VCaP (cell line): ENCODE results near the gene SH3PXD2A.

Experiments
- H3K27ac ChIP-seq: fragments of 450-650 bp; 2 replicates; pipeline ENCODE4 v1.5.1; 2017
- TF ChIP-seq, protein P1 (sequence below): fragments of 450-650 bp; conservative IDR thresholded peaks from 2 replicates; pipeline ENCODE4 v1.5.1; 2017; ENCODE audit warnings: mild to moderate bottlenecking, moderate library complexity

SH3PXD2A gene

DNA sequence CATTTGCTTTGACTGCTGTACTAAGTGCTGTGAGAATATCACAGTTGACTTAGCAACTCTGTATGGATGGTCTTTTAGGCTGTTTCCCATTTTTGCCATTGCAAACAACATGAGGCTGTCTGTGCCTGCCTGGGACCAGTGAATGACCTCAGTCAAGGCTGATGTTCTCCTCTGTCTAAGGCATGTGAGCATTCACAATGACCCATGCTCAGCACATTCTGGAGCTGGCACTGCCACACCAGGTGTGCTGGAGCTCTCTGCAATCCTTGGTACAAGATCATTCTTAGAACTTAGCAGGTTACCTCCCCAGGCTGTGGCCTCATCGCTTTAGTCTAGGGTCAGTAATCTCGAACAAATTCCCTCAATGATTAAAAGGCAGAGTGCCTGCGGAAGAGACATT, 61.9 kb downstream of the SH3PXD2A start:
- peak overlapping the region; percentile 97 for H3K27ac ChIP-seq
- TF ChIP-seq, protein P1, sequence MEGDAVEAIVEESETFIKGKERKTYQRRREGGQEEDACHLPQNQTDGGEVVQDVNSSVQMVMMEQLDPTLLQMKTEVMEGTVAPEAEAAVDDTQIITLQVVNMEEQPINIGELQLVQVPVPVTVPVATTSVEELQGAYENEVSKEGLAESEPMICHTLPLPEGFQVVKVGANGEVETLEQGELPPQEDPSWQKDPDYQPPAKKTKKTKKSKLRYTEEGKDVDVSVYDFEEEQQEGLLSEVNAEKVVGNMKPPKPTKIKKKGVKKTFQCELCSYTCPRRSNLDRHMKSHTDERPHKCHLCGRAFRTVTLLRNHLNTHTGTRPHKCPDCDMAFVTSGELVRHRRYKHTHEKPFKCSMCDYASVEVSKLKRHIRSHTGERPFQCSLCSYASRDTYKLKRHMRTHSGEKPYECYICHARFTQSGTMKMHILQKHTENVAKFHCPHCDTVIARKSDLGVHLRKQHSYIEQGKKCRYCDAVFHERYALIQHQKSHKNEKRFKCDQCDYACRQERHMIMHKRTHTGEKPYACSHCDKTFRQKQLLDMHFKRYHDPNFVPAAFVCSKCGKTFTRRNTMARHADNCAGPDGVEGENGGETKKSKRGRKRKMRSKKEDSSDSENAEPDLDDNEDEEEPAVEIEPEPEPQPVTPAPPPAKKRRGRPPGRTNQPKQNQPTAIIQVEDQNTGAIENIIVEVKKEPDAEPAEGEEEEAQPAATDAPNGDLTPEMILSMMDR = no peak

DNA sequence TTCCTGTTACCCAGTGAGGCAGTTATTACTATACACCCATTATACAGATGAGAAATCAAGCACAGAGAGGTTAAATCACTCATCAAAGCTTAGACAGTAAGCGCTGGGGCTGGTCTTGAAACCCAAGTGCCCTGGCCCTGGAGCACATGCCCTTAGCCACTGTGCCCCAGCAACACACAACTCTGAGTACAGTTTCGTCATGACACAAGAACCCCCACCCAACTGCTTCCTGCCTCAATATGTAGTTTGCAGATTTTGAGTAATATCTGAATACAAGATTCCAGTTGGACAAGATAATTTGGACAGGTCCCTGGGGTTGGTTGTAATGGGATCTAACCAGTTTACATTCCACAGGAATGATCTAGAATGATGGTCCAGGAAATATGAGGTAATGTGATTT, 62.8 kb downstream of the SH3PXD2A start:
- TF ChIP-seq, protein P1 = no peak
- H3K27ac ChIP-seq = peak overlapping the region; percentile 97

DNA sequence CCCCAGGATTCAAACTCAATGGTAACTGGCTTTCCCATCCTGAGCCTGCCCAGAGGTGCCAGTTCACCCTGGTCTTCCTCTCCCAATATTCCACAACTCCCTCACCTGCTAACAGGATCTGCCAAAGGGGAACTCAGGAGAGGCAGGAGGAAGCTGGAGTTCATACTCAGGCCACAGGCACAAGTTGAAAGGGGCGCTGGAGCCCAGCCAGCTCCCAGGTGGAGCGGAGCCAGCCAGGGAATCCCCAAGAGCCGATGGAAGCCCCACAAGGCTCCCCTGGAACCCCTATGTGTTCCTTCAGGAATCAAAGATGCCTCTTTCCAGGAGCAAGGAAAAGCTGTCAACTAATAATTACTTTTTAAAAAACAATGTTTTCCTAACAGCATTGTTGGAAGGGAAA, 63.5 kb downstream of the SH3PXD2A start:
- H3K27ac ChIP-seq = peak overlapping the region; percentile 97
- TF ChIP-seq, protein P1 = no peak

DNA sequence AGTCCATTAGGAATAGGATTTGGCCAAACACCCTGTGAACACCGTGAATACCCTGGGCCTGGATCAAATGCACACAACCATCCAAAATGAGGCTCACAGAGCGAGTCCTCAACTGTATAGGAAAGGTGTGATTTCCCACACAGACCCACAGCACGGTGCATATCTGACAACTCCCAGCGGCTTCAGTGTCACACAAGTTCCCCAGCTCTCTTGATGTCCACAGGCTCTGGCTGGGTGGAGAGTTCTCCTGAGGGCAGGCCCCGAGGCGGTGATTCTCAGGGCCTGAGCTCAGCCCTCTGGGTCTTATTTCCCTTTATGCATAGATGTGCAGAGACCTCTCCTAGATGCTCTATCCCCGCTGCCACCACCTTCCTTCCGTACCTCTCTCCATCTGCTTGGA, 64.1 kb downstream of the SH3PXD2A start:
- H3K27ac ChIP-seq = peak overlapping the region; percentile 97
- TF ChIP-seq, protein P1 = no peak

DNA sequence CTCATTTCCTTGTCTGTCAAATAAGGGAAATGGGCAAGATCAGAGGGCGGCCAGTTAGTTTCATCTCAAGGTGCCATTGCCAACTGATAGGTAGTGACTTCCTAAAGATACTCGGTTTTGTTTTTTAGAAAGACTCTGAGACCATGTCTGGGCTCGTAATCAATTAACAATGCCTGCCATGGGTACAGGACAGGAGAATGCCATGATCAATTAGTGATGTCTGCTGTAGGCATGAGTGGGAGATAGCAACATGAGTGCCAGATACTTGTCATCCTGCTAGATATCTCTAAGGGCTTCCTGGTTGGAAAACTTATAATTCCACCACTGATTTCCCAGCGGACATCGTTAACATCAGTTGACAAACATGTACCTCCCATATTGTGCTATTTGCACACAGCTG, 64.8 kb downstream of the SH3PXD2A start:
- TF ChIP-seq, protein P1 = no peak
- peak overlapping the region; percentile 97; the same call in 1 of the 2 replicates for H3K27ac ChIP-seq

DNA sequence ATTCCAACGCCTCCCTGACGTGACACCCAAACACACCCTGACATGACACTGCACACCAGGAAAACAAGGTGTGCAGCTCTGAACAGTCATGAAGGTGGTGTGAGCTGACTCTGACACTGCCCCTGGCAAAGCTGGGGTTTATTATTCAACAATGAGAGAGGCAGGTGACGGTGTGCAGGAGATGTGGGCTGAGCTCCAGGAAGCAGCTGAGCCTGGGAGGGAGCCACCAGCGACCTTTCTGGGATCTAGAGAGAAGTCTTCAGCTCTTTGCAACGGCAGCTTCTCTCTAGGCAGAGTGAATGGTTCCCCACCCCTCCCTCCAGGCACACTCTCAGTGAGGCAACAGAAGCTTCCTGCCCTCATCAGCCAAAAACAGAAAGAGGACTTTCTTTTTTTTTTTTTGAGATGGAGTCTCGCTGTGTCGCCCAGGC, 65.6 kb downstream of the SH3PXD2A start:
- H3K27ac ChIP-seq = no peak overlapping the region; the same call in 1 of the 2 replicates

DNA sequence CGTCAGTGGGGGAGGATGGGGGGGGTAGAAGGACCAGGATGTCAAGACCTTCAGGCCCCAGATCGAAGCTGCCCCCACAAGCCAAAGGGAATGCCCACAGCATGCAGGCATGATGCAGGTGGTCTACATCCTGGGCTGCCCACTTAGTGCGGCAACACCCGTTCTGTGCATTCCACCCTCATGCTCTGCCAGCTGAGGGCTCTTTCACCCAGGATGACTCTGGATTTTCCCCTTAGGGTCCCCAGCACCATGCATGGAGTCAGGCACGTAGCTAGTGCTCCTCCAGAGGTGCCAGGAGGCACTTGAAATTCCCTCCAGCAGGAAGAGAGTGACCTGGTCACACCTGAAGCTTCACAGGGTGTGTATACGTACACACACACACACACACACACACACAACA, 66.2 kb downstream of the SH3PXD2A start:
- H3K27ac ChIP-seq = no peak overlapping the region; the same call in 1 of the 2 replicates
- TF ChIP-seq, protein P1 = no peak

More for the DNA sequence above, 65.6 kb downstream of the SH3PXD2A start:
- TF ChIP-seq, protein P1 = no peak

DNA sequence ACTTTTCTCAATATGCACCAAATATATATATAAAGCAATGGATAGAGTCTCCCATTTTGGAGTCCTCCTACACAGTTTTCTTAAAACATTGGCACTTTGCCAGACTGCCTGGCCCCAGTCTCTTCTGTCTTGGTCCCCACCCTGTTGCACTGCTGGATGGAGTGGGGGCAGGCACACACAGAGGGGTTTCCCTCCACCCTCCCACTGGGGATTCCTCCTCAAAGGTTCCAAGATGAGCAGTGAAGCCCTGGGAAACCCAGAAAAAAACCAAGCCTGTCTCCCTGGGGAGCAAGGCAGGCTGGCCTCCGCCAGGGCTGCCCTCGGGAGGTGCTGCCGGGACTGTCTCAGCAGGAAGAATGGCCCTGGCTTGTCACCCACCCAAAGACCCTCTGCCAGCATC, 68.0 kb downstream of the SH3PXD2A start:
- no peak overlapping the region for H3K27ac ChIP-seq
- TF ChIP-seq, protein P1 = no peak
